GM12878 (cell line): ENCODE results near the gene HBA1. TPM values are rescaled to one million over a fixed set of nuclear protein-coding genes. Genes with fewer than 3 reads are reported as not detected.

Experiments used
- ATAC-seq: fragments of 200-7000 bp; cut with Tn5 transposase; 3 replicates; pipeline ENCODE4 v1.9.1; 2020; ENCODE audit warnings: mild to moderate bottlenecking, moderate library complexity
- BruUV-seq: library from RNA; stranded (reverse); fragments of 400-500 nt; replicated peaks from 2 replicates; lab custom pipeline; 2021; lab: Mats Ljungman, UMichigan
- CTCF ChIA-PET: fragments of 300-600 bp; sonication (Branson Sonifier 250); formaldehyde crosslinking; extraction: SDS; loops from one replicate; lab custom pipeline; 2021; ENCODE audit warnings: inconsistent platforms; lab: Yijun Ruan, JAX
- POLR2A ChIA-PET: fragments of 350-600 bp; formaldehyde crosslinking; extraction: SDS; loops from one replicate; lab custom pipeline; 2021; ENCODE audit warnings: inconsistent platforms; lab: Charles Lee
- RAD21 ChIA-PET: fragments of 300-600 bp; sonication (Branson Sonifier 250); formaldehyde crosslinking; loops from one replicate; lab custom pipeline; 2023; ENCODE audit warnings: antibody characterized with exemption; ENCODE audit not compliant: unreplicated experiment; lab: Charles Lee
- SMC1A ChIA-PET: fragments of 300-600 bp; sonication (Branson Sonifier 250); formaldehyde crosslinking; loops from one replicate; lab custom pipeline; 2023; ENCODE audit not compliant: unreplicated experiment, uncharacterized antibody; lab: Charles Lee
- DNase-seq: peaks from one replicate; pipeline ENCODE4 v3.0.0-alpha.2; 2011; ENCODE audit warnings: low read depth, low spot score
- FAIRE-seq: peaks from 3 replicates; lab custom pipeline; 2011; peaks lifted over from hg19 to GRCh38; lab: Jason Lieb, UNC
- H2AFZ ChIP-seq: 2 replicates; pipeline ENCODE4 v1.6.0; 2011; ENCODE audit warnings: low read depth, low read length, control low read depth; ENCODE audit not compliant: control insufficient read depth
- H3K27ac ChIP-seq: 2 replicates; pipeline ENCODE4 v1.5.1; 2011; ENCODE audit warnings: control low read depth; ENCODE audit not compliant: control insufficient read depth, insufficient read depth
- H3K27me3 ChIP-seq, 2 experiments: replicated peaks in 1 of 2; 2 replicates each; pipeline versions ENCODE4 v1.6.0 to v1.6.1; 2011; ENCODE audit warnings: low read length in 1 of 2; ENCODE audit not compliant: control insufficient read depth in 2 of 2, insufficient read depth in 2 of 2
- H3K36me3 ChIP-seq, 2 experiments: 2 replicates each; pipeline ENCODE4 v1.5.1; 2011; ENCODE audit warnings: low read length in 1 of 2; ENCODE audit not compliant: control insufficient read depth in 2 of 2, insufficient read depth in 2 of 2
- H3K4me1 ChIP-seq: 2 replicates; pipeline ENCODE4 v1.6.1; 2011; ENCODE audit warnings: mild to moderate bottlenecking, low read length, moderate library complexity, mixed read lengths; ENCODE audit not compliant: control insufficient read depth, insufficient read depth
- H3K4me2 ChIP-seq: 2 replicates; pipeline ENCODE4 v1.6.0; 2011; ENCODE audit warnings: control low read depth; ENCODE audit not compliant: control insufficient read depth, insufficient read depth
- H3K4me3 ChIP-seq: fragments of 200-600 bp; sonication (generic); 2 replicates; pipeline ENCODE4 v1.5.1; 2016
- H3K79me2 ChIP-seq: 2 replicates; pipeline ENCODE4 v1.6.0; 2011; ENCODE audit warnings: low read length; ENCODE audit not compliant: control insufficient read depth, insufficient read depth
- H3K9ac ChIP-seq: 2 replicates; pipeline ENCODE4 v1.8.0; 2011; ENCODE audit warnings: low read length, control low read depth, mixed read lengths; ENCODE audit not compliant: control insufficient read depth, insufficient read depth
- H3K9me3 ChIP-seq: replicated peaks from 3 replicates; pipeline ENCODE4 v1.5.1; 2011; ENCODE audit warnings: mild to moderate bottlenecking, low read length; ENCODE audit not compliant: control insufficient read depth, insufficient read depth
- H4K20me1 ChIP-seq: 2 replicates; pipeline ENCODE4 v1.6.0; 2011; ENCODE audit not compliant: control insufficient read depth, insufficient read depth
- BACH1 ChIP-seq: fragments of 450-650 bp; IDR thresholded peaks from 2 replicates; pipeline ENCODE4 v1.6.1; 2017; ENCODE audit warnings: mild to moderate bottlenecking, borderline replicate concordance
- CBX5 ChIP-seq: sonication (generic); IDR thresholded peaks from 2 replicates; pipeline ENCODE4 v1.6.1; 2016; ENCODE audit warnings: low read depth, moderate library complexity, mild to moderate bottlenecking, inconsistent platforms
- GATAD2B ChIP-seq: fragments of 450-650 bp; conservative IDR thresholded peaks from 2 replicates; pipeline ENCODE4 v1.6.1; 2017; ENCODE audit warnings: low read depth, mild to moderate bottlenecking, moderate library complexity
- HCFC1 ChIP-seq: fragments of 150-350 bp; IDR thresholded peaks from 2 replicates; pipeline ENCODE4 v1.6.1; 2014; ENCODE audit warnings: low read length
- MTA2 ChIP-seq: fragments of 450-650 bp; IDR thresholded peaks from 2 replicates; pipeline ENCODE4 v1.6.1; 2016; ENCODE audit warnings: low read depth, mild to moderate bottlenecking, moderate library complexity
- NBN ChIP-seq: fragments of 450-650 bp; IDR thresholded peaks from 2 replicates; pipeline ENCODE4 v1.6.1; 2016
- NR2C2 ChIP-seq: IDR thresholded peaks from 2 replicates; pipeline ENCODE4 v1.6.1; 2011; ENCODE audit warnings: borderline replicate concordance, low read depth; ENCODE audit not compliant: control insufficient read depth, insufficient read length
- NR2F1 ChIP-seq: fragments of 450-650 bp; conservative IDR thresholded peaks from 2 replicates; pipeline ENCODE4 v1.6.1; 2017; ENCODE audit warnings: mild to moderate bottlenecking
- PBX3 ChIP-seq: IDR thresholded peaks from 2 replicates; pipeline ENCODE4 v1.6.1; 2011; ENCODE audit warnings: mild to moderate bottlenecking, low read depth, low read length, moderate library complexity; ENCODE audit not compliant: insufficient replicate concordance
- POLR2A ChIP-seq: IDR thresholded peaks from 2 replicates; pipeline ENCODE4 v1.6.1; 2011; ENCODE audit warnings: low read depth, mild to moderate bottlenecking, low read length
- SMARCA5 ChIP-seq: fragments of 450-650 bp; IDR thresholded peaks from 2 replicates; pipeline ENCODE4 v1.6.1; 2017; ENCODE audit warnings: mild to moderate bottlenecking
- SPI1 ChIP-seq: IDR thresholded peaks from 2 replicates; pipeline ENCODE4 v1.6.1; 2011; ENCODE audit warnings: low read depth, mild to moderate bottlenecking, low read length, moderate library complexity, borderline replicate concordance; ENCODE audit not compliant: insufficient read depth
- WGBS: methylation state at CpG from one replicate; pipeline ENCODE4 v1.1.6; 2016; ENCODE audit warnings: low lambda C conversion rate; ENCODE audit not compliant: insufficient replicate concordance, insufficient coverage; ENCODE audit errors: missing lambda C conversion rate; 5-methylcytosine and 5-hydroxymethylcytosine counted together
- in situ Hi-C: fragments of 300-500 bp; cut with MboI; formaldehyde crosslinking; loops from 9 replicates; pipeline ENCODE4 v1.14.3; 2018; ENCODE audit warnings: mixed read lengths
- intact Hi-C: fragments of 100-400 bp; cut with micrococcal nuclease; formaldehyde crosslinking; loops from one replicate; pipeline ENCODE4 v1.14.2; 2022; ENCODE audit not compliant: unreplicated experiment
- polyA plus RNA-seq, 11 experiments: library from polyadenylated mRNA; depleted of rRNA in 4 of 11; unstranded in 6 of 11; stranded (reverse) in 5 of 11; fragments of >200 nt; fragmentation: Nextera tagmentation in 4 of 11; fragmentation: Illumina TruSeq in 1 of 11; extraction: Ambion mirVana in 4 of 11; extraction: Trizol in 1 of 11; gene quantifications; 1 replicate in 1 of 11; 2 replicates in 10 of 11; pipeline versions ENCODE4 v1.2.1 to v1.2.3, GENCODE V29; 2011 to 2016; ENCODE audit warnings: inconsistent platforms in 2 of 11, missing spikeins in 2 of 11, low read depth in 1 of 11
- total RNA-seq, 4 experiments: library from RNA; depleted of rRNA in 3 of 4; stranded (reverse); fragments of >200 nt in 3 of 4; fragmentation: Illumina TruSeq in 1 of 4; extraction: Trizol in 1 of 4; gene quantifications; 2 replicates each; pipeline versions ENCODE4 v1.2.1 to v1.2.3, GENCODE V29; 2013 to 2021
- TF ChIP-seq, protein P1 (sequence below): IDR thresholded peaks from 2 replicates; pipeline ENCODE4 v1.6.1; 2012; ENCODE audit warnings: low read length, inconsistent platforms

Gene HBA1
- total and polyA plus RNA-seq, 10 of the 15 experiments (the other 5 are each of a cell fraction or from before 2014, with no cell fraction given), result 0.28 to 3.5 (median 0.83) TPM; not detected in 5

DNA sequence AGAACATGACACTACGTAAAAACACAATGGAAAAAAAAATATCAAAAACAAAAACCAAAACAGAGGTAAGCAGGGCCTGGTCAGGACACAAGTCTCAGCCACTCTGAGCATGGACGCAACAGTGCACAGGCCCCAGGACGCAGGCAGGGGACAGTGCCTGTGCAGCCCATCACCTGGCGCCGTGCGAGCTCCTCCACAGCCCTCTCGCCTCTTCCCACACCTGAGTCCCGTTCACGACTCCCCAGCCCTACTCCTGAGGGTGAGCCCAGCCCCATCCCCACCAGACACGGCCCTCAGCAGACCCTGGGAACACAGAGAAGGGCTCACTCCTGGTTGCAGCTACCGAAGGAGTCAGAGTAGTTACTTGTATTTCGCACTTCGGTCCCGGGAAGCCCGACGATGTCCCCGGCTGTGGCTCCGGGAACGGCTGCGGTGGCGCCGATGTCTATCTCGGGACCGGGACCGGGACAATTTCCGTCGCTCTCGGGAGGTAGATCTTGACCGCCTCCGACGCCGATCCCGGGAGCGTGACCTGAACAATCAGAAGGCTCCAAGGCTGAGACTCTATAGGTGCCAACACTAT, 13.2 kb downstream of the HBA1 start:
- no peak for FAIRE-seq
- DNase-seq, result no peak
- ATAC-seq, result no peak
- Histone ChIP-seq H3K9ac (no peak overlapping the region), H3K79me2 (no peaks in the 10 kb centered on the region)
- in situ Hi-C loops (no loop called here), intact Hi-C loops (no loop called here)
- WGBS, result 97% methylated on average over 34 of the region's 34 CpGs
- TF ChIP-seq POLR2A (peak; percentile 47; the same call in 1 of the 2 replicates), GATAD2B (no peak)
- TF ChIP-seq, all 136 proteins: peak for 1
- H3K27ac ChIP-seq, result no peak overlapping the region
- BruUV-seq, result TSS peak; percentile 43
- ChIA-PET CTCF (interaction anchor here (1.5 to 1.6 kb wide), 2 partner anchors 82 to 171 kb away, joined by 3 to 5 read pairs; no protein-coding TSS in a partner anchor), RAD21 (no interaction called here), SMC1A (interaction anchor here (0.6 to 0.7 kb wide), 2 partner anchors 39 to 93 kb away, joined by 3 read pairs; no protein-coding TSS in a partner anchor), POLR2A (no interaction called here)
- H2AFZ ChIP-seq, result no peak overlapping the region
- H3K4me3 ChIP-seq, result no peak overlapping the region
- no peaks in the 10 kb centered on the region for H3K9me3 ChIP-seq
- H3K4me1 ChIP-seq, result no peaks in the 10 kb centered on the region
- H3K36me3 ChIP-seq, result peaks cover 17 to 23% of the 10 kb centered on the region in 2 experiments
- H3K4me2 ChIP-seq, result no peak overlapping the region
- no peaks in the 10 kb centered on the region for H4K20me1 ChIP-seq
- no peaks in the 10 kb centered on the region for H3K27me3 ChIP-seq

GRCh38 chr16:191831-192230, 15.4 kb downstream of the HBA1 start:
- RAD21 ChIA-PET, result interaction anchor here (1.3 kb wide), 1 partner anchor 36 kb away, joined by 3 read pairs; no protein-coding TSS in a partner anchor
- CTCF ChIA-PET, result interaction anchor here (0.6 to 0.8 kb wide), 2 partner anchors 9 to 37 kb away, joined by 3 read pairs; no protein-coding TSS in a partner anchor
- in situ Hi-C loops, result no loop called here
- no peak overlapping the region for H3K4me2 ChIP-seq
- SMC1A ChIA-PET, result interaction anchor here (0.9 kb wide), 1 partner anchor 37 kb away, joined by 3 read pairs; no protein-coding TSS in a partner anchor
- H3K27ac ChIP-seq, result no peak overlapping the region
- no peak for ATAC-seq
- 85% methylated on average over 4 of the region's 4 CpGs for WGBS
- H3K79me2 ChIP-seq, result no peaks in the 10 kb centered on the region
- H2AFZ ChIP-seq, result no peak overlapping the region
- POLR2A ChIA-PET, result interaction anchor here (1.0 kb wide), 1 partner anchor 157 kb away, joined by 3 read pairs; no protein-coding TSS in a partner anchor
- H3K4me1 ChIP-seq, result no peaks in the 10 kb centered on the region
- H3K27me3 ChIP-seq, result no peaks in the 10 kb centered on the region
- no peak for DNase-seq
- H3K9me3 ChIP-seq, result no peaks in the 10 kb centered on the region
- FAIRE-seq, result no peak
- BruUV-seq, result no TSS peak
- no peak overlapping the region for H3K4me3 ChIP-seq
- H3K36me3 ChIP-seq, result peaks cover 18 to 30% of the 10 kb centered on the region in 2 experiments
- H3K9ac ChIP-seq, result no peak overlapping the region
- no peaks in the 10 kb centered on the region for H4K20me1 ChIP-seq
- intact Hi-C loops, result no loop called here
- no peak for TF ChIP-seq HCFC1
- TF ChIP-seq SPI1, result no peak
- no peak for TF ChIP-seq NR2F1
- TF ChIP-seq, protein P1, sequence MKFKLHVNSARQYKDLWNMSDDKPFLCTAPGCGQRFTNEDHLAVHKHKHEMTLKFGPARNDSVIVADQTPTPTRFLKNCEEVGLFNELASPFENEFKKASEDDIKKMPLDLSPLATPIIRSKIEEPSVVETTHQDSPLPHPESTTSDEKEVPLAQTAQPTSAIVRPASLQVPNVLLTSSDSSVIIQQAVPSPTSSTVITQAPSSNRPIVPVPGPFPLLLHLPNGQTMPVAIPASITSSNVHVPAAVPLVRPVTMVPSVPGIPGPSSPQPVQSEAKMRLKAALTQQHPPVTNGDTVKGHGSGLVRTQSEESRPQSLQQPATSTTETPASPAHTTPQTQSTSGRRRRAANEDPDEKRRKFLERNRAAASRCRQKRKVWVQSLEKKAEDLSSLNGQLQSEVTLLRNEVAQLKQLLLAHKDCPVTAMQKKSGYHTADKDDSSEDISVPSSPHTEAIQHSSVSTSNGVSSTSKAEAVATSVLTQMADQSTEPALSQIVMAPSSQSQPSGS, result no peak
- no peak for TF ChIP-seq BACH1
- no peak for TF ChIP-seq MTA2
- TF ChIP-seq SMARCA5, result no peak
- no peak for TF ChIP-seq NBN
- TF ChIP-seq PBX3, result no peak
- no peak for TF ChIP-seq NR2C2
- TF ChIP-seq CBX5, result no peak
